Stimulated activated naive CD4-positive, alpha-beta T cell (primary cell): ENCODE data around the gene KPNA2.
A peak's percentile ranks its signal among the peaks of the same experiment; 100 is the strongest.
"Not testable (repeated sequence)": the region's sequence is repeated elsewhere in the genome, so short reads cannot be mapped to it uniquely, and the experiment has no call there.

Experiments used
- DNase-seq, 6 experiments: peaks; one replicate each; lab custom pipeline; 2025; lab: John Stamatoyannopoulos, UW

KPNA2 gene

DNA sequence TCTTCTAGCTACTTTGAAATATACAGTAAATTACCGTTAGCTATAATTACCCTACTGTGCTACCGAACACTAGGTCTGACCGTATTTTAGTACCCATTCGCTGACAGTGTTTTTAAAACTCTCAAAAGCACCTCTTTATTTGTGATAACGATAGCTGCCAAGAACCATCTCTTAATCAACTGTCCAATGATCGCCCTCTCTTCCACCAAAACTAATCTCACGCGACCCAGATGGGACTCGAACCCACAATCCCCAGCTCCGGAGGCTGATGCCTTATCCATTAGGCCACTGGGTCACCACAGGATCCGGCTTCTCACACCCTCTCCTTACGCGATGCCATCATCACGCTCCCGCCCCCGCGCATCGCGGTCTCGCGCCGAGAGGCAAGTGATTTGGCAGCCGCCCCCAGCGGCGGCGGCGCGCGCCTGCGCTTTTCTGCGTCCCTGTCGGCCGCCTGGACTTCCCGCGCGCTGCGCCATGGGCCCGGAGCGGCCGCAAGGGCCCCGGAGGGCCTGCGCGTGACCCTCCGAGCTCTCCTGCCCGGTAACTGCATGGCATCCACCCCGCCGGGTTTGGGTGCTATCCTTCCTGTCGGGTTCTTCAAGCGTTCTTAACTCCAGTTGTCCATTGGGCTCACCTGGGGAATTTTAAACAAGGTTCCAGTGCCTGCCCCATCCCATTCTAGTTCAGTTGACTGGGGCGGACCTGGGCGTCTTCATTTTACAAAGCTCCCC lies 15.7 kb upstream of the KPNA2 start:
- peak; percentile 82 to 94 (median 90) for DNase-seq

DNA sequence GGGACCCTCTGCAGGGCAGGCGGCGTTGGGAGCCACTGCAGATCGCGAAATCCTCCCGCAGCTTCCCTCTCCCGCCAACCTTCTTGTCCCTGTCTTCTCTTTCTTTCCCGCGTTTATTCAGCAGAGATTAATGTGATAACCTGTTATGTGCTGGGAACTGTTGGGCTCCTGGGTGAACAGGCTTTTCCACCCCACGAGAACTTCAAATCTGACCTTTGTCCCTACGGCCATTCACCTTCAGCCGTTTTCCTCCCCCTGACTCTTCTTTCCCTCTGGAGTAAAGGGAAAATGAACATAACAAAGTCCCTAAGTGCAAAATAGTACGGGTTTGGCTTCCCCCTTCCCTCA lies 15.2 kb upstream of the KPNA2 start:
- no peak for DNase-seq

- DNase-seq = not testable (repeated sequence)
Measured at GRCh38 chr17:68020791-68021190, 14.7 kb upstream of the KPNA2 start.

- no peak for DNase-seq
Measured at GRCh38 chr17:68021963-68022362, 13.6 kb upstream of the KPNA2 start.

DNA sequence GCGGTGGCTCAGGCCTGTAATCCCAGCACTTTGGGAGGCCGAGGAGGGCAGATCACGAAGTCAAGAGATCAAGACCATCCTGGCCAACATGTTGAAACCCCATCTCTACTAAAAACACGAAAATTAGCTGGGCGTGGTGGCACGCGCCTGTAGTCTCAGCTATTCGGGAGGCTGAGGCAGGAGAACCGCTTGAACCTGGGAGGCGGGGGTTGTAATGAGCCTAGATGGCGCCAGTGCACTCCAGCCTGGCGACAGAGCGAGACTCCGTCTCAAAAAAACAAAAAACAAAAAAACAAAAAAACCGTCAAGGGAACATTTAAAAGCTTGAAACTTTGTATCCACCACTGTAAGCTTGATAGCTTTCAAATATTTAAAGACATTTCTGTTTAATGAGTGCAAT lies 13.0 kb upstream of the KPNA2 start:
- DNase-seq = not testable (repeated sequence)

DNA sequence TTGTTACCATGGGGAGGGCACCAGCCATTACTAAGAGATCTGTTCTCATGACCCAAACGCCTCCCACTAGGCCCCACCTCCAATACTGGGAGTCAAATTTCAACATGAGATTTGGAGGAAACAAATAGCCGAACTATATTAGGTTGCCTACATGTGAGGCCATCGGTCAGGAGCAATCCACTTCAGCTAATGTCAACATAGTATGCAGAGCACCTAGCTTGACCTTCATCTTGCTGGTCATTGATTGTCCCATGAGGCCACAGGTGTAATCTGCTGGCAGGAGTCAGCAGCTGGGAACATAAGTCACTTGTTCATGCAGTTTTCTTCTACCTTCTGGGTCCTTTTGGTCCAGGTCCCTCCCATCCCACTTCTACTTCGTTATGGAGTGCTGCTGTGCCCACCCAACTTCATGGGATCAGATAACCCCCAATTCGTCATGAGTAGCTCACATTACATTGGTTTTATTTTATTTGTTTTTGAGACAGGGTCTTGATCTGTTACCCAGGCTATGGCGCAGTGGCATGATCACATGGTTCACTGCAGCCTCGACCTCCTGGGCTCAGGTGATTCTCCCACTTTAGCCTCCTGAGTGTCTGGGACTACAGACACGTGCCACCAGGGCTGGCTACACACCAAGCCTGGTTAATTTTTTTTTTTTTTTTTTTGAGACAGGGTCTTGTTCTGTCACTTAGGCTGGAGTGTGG lies 5.9 kb upstream of the KPNA2 start:
- DNase-seq = no peak

DNA sequence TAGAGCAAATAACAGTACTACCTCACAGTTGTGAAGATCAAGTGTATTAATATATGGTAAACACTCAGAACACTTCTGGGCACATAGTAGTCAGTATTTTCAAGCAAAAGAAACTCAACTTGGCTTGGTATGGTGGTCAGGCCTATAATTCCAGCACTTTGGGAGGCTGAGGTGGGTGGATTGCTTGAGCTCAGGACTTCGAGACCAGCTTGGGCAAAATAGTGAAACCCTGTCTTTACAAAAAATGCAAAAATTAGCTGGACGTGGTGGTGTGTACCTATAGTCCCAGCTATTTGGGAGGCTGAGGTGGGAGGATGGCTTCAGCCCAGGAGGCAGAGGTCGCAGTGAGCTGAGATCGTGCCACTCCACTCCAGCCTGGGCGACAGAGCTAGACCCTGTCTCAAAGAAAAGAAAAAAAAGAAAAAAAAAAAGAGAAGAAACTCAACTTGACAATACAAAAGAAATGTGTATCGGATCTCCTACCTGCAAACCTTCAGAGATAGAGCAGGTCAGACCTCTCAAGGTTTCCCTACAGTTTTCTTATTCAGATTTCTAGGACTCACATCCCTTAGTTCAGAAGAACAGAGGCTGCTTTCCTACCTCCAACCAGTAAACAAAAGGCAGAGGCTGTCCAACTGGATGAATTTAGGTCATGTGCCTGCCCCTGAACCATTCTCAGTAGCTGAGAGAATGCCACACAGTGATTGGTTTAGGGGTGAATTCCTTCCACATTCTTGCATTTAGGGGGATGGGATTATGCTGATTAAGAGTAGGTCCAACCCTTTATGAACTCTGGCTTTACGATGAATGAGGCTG lies 1.7 kb upstream of the KPNA2 start:
- DNase-seq = no peak

GRCh38 chr17:68034452-68034776 lies 1.1 kb upstream of the KPNA2 start:
- DNase-seq = no peak

DNA sequence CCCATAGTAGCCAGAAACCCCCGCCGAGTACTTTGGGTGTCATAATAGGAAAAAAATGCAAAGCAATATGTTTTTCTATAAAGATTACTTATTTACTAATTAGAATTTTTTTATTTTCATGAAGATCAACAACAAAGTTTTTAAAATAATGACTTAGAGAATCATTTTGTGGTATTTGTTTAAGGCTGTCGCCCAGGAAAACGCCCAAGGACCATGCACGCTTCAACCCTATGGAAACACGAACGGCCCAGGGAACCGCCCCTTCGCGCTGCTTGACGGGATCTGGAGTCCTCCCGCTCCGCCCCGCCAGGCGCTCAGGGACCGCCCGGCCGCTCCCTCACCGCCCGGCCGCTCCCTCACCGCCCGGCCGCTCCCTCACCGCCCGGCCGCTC lies 408 bp upstream of the KPNA2 start:
- DNase-seq = peak in 3 of 6 experiments; percentile 84 to 92 (median 91)

DNA sequence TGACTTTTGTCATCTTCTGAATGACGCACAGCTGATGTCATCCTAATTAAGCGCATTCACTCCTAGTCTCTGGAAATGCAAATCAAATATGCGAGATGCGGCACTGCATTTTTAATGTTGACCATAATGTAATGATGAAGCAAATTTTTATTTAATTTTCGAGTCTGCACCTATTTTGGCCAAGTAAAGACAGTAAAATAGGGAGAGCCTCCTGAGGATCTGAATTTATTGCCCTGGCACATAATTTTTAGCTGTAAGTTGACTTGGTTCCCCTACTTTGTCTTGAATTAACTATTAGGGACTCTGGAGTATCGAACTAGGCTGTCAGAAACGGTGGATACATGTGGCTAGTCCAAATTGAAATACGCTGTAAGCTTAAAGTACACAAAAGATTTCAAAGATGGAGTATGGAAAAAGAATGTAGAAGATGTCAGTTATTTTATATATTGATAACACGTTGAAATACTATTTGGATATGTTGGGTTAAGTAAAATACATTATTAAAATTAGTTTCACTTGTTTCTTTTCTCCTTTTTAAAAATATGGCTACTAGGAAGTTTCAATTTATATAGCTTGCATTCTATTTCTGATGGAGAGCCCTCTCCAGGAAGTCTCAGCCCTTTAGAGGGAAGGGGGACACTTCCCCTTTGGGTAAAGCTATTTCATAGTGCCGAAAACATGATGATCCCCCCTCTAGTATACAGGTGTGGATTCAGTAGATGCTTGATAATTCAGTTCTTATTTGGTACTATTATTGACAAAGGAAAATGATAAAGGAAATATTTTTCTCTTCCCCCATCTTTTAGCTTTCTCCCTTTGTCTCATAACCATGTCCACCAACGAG lies 991 bp downstream of the KPNA2 start:
- no peak for DNase-seq

GRCh38 chr17:68047153-68047846 lies 11.8 kb downstream of the KPNA2 start:
- no peak for DNase-seq

DNA sequence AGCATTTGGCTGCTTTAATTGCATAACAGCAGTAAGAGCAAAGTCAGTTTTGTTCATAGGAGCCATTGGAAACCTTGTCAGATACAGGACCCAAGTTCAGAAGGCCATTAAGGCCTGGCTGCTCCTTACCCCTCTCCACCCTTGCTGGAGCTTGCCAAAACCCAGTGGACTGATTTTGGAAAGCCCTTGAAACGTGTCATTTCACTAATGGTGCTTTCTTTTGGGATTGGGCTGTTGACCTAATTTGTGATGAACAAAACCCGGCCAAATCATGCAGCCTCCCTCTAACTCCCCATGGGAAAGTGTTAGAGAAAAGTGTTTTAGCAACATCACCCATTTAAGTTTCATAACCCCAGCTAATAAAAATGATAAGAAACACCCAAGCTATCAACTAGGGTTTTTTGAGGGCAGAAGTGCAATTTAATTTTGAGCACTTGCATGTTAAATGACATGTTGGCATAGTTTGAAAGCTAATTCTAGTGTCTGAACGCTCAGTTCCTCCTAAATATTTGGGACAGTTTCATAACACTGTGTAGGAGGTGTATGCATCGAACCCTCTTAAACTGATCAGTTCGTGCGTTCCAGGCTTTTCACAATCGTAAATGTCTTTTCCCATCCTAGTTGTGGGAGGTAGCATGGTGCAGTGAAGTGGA lies 12.5 kb downstream of the KPNA2 start:
- DNase-seq = not testable (repeated sequence)

GRCh38 chr17:68048996-68049395 lies 13.5 kb downstream of the KPNA2 start:
- no peak for DNase-seq

GRCh38 chr17:68049812-68050437 lies 14.4 kb downstream of the KPNA2 start:
- not testable (repeated sequence) for DNase-seq

- DNase-seq = not testable (repeated sequence)
Measured at GRCh38 chr17:68051321-68052312, 16.1 kb downstream of the KPNA2 start.

DNA sequence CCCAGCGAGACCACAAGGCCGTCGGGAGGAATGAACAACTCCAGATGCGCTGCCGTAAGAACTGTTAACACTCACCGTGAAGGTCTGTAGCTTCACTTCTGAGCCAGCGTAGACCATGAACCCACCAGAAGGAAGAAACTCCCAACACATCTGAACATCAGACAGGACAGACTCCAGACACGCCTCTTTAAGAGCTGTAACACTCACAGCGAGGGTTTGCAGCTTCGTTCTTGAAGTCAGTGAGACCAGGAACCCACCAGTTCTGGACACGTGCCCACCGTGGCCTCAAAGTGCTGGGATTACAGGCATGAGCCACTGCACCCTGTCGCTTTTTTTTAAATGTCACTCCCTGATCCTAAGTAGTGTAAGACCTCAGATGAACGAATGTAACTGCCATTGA lies 17.3 kb downstream of the KPNA2 start:
- no peak for DNase-seq

DNA sequence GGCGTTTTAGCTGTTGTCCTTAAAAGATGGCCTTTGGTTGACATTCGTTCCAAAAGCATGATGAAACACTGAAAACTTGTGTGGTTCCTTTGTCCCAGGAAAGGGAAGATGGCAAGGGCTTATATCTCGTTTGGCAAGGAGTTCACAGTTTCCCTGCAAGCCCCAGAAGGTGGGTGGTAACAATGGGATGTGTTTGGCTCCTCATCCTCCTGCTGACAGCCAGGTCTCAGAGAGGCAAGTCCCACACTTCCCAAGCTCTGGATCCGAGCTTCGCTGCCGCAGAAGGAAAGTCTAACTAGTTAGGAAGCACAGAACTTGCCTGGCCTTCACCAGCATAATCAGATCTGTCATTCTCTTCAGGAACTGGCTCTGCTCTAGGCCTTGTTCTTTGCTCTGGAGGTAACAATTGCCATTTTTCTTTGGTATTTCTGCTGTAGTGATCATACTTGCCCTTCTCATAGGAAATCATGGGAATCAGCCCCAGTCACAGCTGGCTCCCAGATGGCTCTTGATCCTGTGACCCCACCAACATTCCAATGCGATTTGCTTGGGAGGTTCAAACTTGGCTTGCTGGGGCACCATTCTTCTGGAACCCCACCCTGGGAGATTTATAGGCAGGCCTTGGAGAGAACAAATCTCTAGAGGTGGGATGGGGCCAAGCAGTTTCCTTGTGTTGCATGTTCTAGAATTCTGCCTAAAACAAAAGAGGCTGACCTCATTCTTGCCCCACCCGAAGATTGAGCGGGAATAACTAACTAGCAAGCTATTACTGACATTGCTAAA lies 17.9 kb downstream of the KPNA2 start:
- DNase-seq = no peak

DNA sequence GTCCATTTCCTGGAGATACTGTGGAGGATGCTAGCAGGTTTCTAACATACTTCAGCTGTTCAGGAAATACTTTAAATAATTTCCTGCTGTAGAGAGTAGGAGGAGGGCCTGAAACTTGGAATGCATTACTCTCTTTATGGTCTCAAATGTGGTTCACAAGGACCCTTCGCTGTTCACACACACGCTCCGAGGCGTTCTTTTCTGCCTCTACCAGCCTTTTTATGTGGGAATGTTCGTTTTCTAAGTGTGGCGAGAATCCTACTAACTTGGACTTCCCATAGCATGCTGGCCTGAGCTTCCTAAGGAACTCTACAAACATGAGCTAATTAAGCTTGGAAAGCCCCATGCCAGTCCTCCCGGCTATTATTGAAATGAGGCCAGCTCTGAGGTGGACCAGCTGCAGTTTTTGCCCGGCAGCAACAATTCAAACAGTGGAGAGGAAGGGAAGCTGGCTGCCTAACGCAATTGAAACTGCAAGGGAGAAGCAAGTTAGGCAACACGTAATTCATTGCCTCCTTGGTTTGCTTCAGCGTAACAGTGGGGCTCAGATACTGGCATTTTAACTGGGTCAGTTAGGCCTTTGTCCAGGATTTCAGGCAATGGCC lies 18.9 kb downstream of the KPNA2 start:
- no peak for DNase-seq
